Stimulated activated CD4-positive, alpha-beta T cell treated with anti-CD3 and anti-CD28 coated beads, Interleukin-1b, Interleukin-23, amount 100 ng/mL, for 4 hours (primary cell): Measurements from ENCODE around the gene RPS3A.
"Not testable (repeated sequence)": the region's sequence is repeated elsewhere in the genome, so short reads cannot be mapped to it uniquely, and the experiment has no call there.

ENCODE experiments used
- DNase-seq, 2 donors: peaks; one replicate each; pipeline ENCODE4 v3.0.0-alpha.2; 2020; ENCODE audit warnings: low read depth in 2 of 2

The RPS3A gene

DNA sequence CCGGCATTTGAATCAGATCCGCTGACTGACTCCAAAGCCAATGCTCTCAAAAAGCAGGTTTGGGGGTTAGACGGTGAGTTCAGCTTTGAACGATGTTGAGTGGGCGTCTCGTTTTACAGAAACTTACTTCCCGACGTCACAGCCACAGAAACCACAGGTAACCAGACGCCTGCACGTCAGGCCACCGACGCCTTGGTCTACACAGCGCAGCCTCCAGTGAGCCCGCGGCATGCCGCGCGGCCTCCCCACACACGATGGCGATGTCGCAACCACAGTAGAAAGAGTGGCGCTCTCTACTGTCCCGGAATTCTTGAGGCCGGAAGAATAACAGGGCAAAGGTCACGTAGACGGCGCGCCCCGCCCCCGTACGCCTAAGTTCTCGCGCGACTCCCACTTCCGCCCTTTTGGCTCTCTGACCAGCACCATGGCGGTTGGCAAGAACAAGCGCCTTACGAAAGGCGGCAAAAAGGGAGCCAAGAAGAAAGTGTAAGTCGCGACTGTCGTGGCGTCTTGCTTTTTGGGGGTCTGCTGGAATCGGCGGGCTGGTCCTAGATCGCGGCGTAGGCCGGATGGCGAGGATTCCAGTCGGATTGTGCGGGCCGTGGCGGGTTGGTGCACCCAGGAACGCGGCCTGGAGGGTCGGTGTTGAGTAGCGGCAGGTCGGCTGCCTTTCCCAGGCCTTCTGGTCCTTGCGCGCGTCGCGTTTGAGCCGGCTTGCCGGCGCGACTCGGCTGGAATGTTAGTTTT, at the start of gene RPS3A:
RPS3A (plus strand) TSS at position 400 of the 747 bp plus-strand sequence; CDS start at position 425, 25 bp downstream.
- peak; percentile 93 to 97 for DNase-seq

DNA sequence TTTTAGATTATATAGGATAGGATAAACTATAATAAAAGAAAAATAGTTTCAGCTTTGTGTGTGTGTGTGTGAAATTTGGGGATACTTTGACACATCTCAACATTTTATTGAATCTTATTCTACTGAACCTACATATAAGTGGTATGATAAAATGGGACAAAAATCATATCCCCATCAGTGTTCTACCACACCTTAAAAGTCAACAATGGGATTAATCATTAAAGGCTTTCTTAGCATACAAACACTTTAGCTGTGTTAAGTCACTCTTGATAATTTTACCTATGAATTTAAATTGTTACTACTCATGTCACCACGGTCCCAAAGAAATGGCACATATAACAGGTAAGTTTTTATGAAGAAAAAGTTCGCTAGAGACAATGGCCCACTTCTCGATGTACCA, 46.6 kb upstream of the RPS3A start:
- no peak for DNase-seq

DNA sequence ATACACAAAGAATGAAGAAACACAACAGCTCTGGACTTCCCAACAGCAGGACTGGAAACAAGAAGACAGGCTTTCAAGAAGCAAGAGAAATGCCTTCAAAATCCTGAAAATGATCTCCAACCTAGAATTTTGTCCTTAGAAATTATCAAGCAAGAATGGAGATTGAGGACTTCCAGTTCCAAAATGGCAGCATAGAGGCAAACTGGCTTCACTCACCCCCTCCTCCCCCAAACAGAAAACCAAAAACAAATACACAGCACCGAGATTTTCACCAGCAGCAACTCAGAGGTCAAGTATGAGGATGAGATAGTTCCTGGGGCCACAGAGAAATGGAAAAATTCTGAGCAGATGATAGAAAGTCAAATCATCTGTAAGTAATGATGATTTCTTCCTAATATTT, 43.9 kb upstream of the RPS3A start:
- no peak for DNase-seq

DNA sequence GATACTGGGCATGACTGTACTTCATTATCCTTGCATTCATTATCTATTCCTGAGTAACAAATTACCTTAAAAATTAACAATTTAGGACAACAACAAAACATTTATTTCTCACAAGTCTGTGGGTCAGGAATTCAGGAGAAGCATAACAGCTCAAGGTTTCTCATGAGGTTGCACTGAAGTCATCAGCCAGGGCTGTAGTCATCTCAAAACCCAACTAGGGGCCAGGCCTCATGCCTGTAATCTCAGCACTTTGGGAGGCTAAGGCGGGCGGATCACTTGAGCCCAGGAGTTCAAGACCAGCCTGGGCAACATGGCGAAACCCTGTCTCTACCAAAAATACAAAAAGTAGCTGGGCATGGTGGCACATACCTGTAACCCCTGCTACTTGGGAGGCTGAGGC, 36.3 kb upstream of the RPS3A start:
- not testable (repeated sequence) for DNase-seq

DNA sequence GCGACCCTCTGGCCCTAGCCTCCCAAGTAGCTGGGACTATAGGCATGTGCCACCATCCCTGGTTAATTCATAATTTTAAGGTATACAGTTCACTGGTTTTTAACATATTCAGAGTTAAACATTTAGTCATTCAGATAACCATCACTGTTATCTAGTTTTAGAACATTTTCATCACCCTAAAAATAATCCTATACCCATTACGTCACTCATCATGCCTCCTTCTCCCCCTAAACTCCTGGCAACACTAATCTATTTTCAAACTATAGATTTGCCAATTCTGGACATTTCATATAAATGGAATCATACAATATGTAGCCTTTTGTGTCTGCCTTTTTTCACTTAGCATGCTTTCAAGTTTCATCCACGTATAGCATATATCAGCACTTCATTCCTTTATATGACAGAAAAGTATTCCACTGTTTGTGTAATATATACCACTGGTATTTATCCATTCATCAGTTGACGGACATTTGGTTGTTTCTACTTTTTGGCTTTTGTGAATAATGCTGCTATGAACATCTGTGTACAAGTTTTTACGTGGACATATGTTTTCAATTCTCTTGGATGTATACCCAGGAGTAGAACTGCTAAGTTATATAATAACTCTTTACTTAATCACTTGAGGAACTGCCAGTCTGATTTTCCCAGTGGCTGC, 32.0 kb upstream of the RPS3A start:
- DNase-seq: no peak

DNA sequence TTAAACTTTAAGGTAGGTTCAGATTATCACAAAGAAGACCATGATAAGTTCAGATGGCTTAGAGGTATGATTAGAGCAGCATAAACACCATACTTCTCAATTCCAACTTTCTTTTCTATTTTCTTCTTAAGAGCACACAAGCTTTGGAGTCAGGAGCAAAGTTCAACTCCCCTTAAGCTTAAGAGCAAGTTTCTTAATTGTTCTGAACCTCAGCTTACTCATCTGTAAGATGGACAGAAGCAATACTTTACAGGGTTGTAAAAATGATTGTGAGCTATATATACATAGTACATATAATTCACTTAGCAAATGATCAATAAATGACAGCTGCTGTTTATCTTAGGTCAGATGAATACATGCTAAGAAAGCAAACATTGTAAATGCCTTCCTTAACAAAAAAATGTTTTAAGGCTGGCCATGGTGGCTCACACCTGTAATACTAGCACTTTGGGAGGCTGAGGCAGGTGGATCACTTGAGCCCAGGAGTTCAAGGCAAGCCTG, 25.0 kb upstream of the RPS3A start:
- DNase-seq: no peak

DNA sequence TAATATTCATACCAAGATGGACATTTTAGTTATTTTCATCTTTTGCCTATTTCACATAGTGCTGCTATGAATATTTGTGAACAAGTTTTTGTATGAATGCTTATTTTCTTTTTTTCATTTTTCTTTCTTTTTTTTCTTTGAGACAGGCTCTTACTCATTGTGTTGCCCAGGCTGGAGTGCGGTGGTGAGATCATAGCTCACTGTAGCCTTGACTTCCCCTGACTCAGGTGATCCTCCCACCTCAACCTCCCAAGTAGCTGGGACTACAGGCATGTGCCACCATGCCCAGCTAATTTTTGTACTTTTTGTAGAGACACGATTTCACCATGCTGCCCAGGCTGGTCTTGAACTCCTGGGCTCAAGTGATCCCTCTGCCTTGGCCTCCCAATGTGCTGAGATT, 21.4 kb upstream of the RPS3A start:
- DNase-seq: not testable (repeated sequence)

DNA sequence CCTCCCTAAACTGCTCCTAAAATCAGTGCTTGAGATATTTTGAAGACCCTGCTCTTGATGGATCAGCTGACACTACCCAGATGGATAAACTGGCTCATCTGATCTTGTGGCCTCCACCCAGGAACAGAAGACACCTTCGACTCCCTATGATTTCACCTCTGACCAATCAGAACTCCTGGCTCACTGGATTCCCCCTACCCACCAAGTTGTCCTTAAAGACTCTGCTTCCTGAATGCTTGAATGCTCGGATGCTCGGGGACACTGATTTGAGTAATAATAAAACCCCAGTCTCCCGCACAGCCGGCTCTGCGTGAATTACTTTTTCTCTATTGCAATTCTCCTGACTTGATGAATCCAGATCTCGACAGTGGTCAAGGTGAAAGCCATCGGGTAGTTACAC, 12.0 kb upstream of the RPS3A start:
- no peak for DNase-seq

DNA sequence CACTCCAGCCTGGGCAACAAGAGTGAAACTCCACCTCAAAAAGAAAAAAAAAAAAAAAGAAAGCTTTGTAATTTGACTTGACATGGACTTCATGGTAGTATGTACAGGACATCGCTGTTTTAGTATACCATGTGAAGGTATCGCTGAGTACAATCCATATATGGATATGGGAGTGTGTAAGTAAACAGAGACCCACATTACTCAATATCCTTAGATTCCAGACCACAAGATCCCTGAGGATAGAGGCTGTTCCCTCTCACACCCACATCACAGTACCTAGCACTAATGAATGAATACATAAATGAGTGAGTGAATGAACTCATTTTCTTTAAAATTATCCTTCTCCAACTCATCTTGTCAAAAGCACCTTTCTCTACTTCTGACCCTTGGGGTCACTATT, 8.4 kb upstream of the RPS3A start:
- no peak for DNase-seq

DNA sequence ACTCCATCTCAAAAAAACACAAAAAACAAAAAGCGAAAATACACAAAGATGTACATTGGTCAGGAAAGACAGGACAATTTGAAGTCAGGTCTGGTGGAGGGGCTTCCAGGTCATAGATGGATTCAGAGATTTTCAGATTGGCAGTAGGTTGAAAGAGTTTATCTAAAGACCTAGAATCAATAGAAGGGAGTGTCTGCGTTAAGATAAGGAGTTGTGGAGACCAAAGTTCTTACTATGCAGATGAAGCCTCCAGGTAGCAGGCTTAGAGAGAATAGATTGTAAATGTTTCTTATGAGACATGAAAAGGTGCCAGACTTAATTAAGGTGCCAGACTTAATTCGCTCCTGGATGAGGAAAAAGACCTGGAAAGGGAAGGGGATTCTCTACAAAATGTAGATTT, 6.9 kb upstream of the RPS3A start:
- DNase-seq: no peak

DNA sequence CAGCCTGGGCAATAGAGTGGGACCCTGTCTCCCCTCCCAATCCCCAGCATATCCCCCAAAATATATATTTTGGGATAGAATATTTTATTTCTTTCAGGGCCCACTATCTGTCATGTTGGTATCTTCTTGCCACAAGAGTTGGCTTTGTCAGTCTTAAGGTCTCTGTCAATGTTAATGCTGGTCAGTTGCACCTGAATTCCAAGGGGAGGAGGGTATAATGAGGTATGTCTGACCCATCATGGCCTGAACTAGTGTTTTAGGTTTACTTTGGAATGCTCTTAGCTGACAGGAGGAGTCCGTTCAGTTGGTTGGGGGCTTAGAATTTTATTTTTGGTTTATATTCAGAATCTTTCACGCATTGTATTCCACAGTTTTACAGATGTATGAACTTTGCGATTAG, 6.2 kb upstream of the RPS3A start:
- DNase-seq: no peak

DNA sequence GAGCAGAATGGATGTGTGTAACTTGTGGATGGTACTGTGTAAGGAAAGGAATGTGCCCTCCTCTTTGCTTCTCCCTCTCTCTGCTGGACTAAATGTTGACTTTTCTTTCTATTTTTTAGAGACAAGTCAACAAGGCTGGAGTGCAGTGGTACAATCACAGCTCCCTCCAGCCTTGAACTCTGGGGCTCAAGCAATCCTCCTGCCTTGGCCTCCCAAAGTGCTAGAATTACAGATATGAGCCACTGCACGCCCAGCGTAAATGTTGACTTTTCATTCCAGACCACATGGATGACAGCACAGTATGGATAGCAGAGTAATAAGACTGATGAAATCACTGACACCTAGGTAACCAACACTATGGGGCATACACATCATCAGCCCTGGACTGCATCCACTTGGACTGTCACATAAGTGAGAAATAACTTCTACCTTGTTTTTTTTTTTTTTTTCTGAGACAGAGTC, 5.1 kb upstream of the RPS3A start:
- no peak for DNase-seq

DNA sequence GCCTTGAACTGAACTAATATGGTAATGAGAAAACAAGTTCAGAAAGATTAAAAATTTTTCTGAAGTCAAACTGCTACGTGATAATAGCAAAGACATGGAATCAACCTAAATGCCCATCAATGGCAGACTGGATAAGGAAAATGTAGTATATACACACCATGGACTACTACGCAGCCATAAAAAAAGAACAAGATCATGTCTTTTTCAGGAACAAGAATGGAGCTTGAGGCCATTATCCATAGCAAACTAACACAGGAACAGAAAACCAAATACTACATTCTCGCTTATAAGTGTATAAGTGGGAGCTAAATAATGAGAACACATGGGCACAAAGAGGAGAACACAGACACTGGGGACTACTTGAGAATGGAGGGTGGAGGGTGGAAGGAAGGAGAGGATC, 4.3 kb upstream of the RPS3A start:
- DNase-seq: no peak

DNA sequence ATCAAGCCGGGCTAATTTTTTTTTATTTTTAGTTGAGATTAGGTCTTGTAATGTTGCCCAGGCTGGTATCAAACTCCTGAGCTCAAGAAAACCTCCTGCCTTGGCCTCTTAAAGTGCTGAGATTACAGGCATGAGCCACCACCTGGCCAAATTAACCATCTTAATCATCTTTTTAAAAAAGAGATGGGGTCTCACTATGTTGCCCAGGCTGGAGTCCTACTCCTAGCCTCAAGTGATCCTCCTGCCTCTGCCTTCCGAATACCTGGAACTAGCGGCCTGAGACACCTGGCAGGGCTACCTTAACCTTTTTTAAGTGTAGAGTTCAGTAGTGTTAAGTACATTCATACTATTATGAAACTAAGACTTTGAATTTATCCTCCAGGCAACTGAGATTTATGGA, 1.7 kb upstream of the RPS3A start:
- DNase-seq: no peak

DNA sequence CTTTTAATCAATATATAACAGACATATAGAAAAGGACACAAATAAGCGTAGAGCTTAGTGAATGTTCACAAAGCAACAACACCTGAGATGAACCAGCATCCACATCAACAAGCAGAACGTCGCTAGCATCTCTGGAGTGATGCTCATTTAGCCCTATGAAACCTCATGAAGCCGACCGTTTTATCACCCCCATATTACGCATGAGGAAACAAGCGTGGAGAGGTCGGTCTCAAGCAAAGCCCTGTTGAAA, 524 bp upstream of the RPS3A start:
- DNase-seq: no peak

DNA sequence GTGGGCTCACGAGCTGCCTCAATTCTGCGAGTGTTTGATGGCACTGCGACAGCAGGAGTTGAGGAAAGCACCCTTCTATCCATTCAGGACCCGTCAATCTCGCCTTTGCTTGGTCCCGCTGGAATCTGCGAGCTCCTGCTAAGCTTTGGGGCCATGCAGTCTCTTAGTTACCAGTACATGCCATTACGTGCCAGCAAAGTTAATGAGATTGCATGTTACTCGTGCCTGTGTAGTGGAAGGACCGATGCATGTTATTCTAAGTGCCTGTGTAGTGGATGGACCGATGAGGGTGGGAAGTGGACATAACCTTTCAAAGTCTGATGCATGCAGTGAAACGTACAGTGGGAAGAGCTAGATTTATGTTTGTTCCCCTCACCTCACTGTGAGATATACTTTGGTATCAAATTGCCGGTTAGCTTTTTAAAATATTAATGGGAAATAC, 569 bp downstream of the RPS3A start:
- no peak for DNase-seq

DNA sequence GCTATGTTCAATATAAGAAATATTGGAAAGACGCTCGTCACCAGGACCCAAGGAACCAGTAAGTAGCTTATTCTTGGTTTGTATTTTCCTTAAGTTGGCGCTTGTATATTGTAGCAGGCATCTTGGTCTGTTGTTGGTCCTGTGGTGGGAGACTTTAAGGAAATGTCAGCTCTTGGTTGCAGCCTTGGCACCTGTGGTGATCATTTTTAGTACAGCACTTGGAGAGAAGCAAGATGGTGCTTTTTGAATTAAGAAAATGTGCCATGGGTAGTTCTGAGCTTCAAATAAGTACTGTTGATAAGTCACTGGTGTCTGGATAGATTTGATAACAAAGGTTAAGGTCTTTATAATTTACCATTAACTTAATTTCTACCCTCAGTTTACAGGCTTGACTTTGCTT, 1.1 kb downstream of the RPS3A start:
- DNase-seq: no peak

DNA sequence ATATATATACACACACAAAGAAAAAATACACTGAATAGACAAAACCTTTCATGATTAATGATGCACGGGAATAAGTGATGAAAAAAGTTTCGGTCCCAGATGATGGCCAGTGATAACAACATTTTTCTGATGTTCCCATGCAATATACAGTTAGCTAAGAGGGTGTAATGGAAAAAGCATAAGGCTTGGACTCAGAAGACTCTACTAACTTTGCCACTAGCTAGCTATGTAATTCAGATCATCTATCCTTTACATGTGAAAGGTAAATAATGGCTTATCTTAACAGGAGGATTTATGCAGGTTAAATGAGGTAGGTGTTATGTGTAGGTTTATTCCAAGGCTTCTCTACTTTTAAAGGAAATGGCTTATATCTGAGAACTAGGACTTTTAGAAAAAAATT, 4.3 kb downstream of the RPS3A start:
- DNase-seq: no peak

DNA sequence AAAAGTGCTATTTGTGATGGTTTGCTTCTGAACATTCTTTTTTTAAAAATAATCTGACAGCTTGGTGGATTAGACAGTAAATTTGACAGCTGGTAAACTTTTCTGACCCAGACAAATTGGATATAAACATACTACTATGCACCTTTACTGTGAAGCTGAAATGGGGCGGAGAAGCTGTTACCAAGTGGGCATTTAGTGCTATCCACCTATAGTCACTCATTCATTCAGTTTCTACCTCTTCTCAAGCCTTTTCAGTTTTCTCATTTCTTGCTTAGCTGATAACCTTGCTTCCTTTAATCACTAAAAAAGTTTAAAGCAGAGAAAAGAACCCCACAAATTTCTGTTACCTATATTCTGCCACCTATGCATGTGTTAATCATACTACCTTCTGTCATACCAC, 5.2 kb downstream of the RPS3A start:
- no peak for DNase-seq

DNA sequence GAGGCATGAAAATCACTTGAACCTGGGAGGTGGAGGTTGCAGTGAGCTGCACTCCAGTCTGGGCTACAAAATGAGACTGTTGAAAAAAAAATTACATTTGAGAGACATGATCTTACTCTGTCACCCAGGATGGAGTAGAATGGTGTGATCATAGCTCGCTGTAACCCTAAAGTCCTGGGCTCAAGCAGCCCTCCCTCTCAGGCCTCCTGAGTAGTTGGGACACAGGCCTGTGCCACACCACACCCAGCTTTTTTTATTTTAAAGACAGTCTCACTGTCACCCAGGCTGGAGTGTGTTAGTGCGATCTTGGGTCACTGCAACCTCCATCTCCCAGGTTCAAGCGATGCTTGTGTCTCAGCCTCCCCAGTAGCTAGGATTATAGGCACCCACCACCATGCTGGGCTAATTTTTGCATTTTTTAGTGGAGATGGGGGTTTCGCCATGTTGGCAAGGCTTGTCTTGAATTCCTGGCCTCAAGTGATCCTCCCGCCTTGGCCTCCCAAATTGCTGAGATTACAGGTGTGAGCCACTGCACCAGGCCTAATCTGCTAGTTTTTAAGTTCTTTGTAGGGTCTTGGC, 6.1 kb downstream of the RPS3A start:
- no peak for DNase-seq

DNA sequence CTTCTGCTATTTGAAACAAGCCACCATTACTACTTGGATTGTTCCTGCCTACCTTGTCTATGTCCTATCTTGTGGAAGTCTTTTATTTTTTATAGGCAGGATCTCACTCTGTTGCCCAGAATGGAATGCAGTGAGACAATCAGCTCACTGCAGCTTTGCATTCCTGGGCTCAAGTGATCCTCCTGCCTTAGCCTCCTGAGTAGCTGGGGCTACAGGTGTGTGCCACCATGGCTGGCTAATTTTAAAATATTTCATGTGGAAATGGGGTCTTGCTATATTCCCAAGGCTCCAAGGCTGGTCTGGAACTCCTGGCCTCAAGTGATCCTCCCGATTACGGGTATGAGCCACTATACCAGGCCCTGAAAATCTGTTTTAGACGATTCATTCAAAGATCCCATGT, 7.6 kb downstream of the RPS3A start:
- no peak for DNase-seq

DNA sequence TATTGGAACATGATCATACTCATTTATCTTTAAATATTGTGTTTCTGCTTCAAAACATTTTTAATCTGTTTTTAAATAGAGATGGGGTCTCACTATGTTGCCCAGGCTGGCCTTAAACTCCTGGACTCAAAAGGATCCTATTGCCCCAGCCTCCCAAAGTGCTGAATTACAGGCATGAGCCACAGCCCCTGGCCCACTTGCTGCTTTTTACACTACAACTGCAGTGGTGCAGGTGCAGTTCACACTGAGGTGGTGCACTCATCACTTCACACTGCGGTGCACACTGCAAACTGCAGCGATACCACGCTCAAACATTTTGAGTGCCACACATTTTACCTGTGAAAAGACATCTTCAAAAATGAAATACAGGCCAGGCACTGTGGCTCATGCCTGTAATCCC, 10.8 kb downstream of the RPS3A start:
- DNase-seq: no peak

DNA sequence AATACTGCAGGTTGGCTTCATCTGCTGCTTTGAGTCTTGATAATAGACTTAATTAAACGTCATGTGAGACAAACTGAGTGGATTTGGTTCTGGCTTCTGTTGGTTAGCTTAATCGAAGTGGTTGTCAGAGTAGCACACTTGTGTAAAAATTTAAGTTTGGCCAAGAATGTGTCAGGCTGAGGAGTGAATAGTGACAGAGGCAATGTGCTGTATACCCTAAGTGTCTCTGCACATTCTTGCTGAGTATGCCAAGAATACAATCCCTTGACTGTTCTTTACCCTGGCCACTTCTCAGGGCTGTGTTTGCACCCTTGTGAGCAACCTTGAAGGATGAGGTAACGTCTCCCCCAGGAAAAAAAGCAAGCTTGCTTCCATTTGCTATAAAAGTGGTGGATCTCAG, 14.9 kb downstream of the RPS3A start:
- DNase-seq: no peak
